ENCODE results near the gene C12orf43. TPM values are rescaled to one million over a fixed set of nuclear protein-coding genes. Genes with fewer than 3 reads are reported as not detected.

The C12orf43 gene
- total and polyA plus RNA-seq, 4 donors = 6.8 to 8.2 (median 7.6) TPM

GRCh38 chr12:120991965-120992364, 24.3 kb downstream of the C12orf43 start (continued):
- no peak for TF ChIP-seq GABPA (IDR thresholded peaks at IDR 0.05 in 1 of 2, conservative IDR thresholded peaks at IDR 0.05 in 1 of 2)
- TF ChIP-seq HNF4G (IDR thresholded peaks at IDR 0.05) = no peak

GRCh38 chr12:120990487-120991055, 25.7 kb downstream of the C12orf43 start:
- no peak overlapping the region for H3K27ac ChIP-seq (ENCODE audit: low read depth in 1 of 2, low read length in 2 of 2)
- no peaks in the 10 kb centered on the region for H3K9me3 ChIP-seq (ENCODE audit: control insufficient read depth in 4 of 4, low read length in 3 of 4)
- H3K36me3 ChIP-seq (ENCODE audit: control insufficient read depth in 4 of 4, insufficient read depth in 3 of 4, low read depth in 1 of 4, low read length in 3 of 4) = peaks cover 8 to 39% (median 35%) of the 10 kb centered on the region in 4 donors
- no peak for DNase-seq (ENCODE audit: low spot score)
- WGBS = 83% methylated on average over 2 of the region's 2 CpGs
- H3K4me1 ChIP-seq (ENCODE audit: control insufficient read depth in 4 of 4, insufficient read depth in 4 of 4, low read length in 3 of 4) = peaks cover 0 to 11% (median 2%) of the 10 kb centered on the region in 4 donors
- TF ChIP-seq REST (IDR thresholded peaks at IDR 0.05) = no peak
- TF ChIP-seq TAF1 (conservative IDR thresholded peaks at IDR 0.05) = no peak
- no peak for TF ChIP-seq RAD21 (IDR thresholded peaks at IDR 0.05)
- TF ChIP-seq FOXA1 (IDR thresholded peaks at IDR 0.05) = no peak
- no peak for TF ChIP-seq JUND (IDR thresholded peaks at IDR 0.05)
- no peak for TF ChIP-seq SP1 (IDR thresholded peaks at IDR 0.05)
- TF ChIP-seq NR2F2 (IDR thresholded peaks at IDR 0.05) = no peak
- no peak for TF ChIP-seq HNF4G (IDR thresholded peaks at IDR 0.05)
- no peak for TF ChIP-seq ZBTB33 (IDR thresholded peaks at IDR 0.05)
- TF ChIP-seq GABPA (IDR thresholded peaks at IDR 0.05 in 1 of 2, conservative IDR thresholded peaks at IDR 0.05 in 1 of 2) = no peak
- TF ChIP-seq MAX (IDR thresholded peaks at IDR 0.05) = no peak
- no peak for TF ChIP-seq FOXA2 (IDR thresholded peaks at IDR 0.05)
- TF ChIP-seq CTCF (IDR thresholded peaks at IDR 0.05; ENCODE audit: low read depth, low read length, missing input control) = no peak
- no peak for TF ChIP-seq RXRA (IDR thresholded peaks at IDR 0.05)
- no peak for TF ChIP-seq EGR1 (IDR thresholded peaks at IDR 0.05; ENCODE audit: low read depth in 2 of 2)
- no peak for TF ChIP-seq YY1 (IDR thresholded peaks at IDR 0.05)
- H3K9ac ChIP-seq (ENCODE audit: low read depth in 1 of 2, low read length in 2 of 2) = no peak overlapping the region
- H3K4me3 ChIP-seq (ENCODE audit: low read depth in 1 of 3, low read length in 3 of 3) = no peak overlapping the region
- H3K27me3 ChIP-seq (ENCODE audit: control insufficient read depth in 4 of 4, insufficient read depth in 4 of 4, low read length in 3 of 4) = no peaks in the 10 kb centered on the region
